Skeletal muscle cell (primary cell): ENCODE data around the gene NDOR1.

ENCODE experiments used
- DNase-seq: peaks from one replicate; pipeline ENCODE4 v3.0.0-alpha.2; 2010; ENCODE audit warnings: low read depth
- H3K4me3 ChIP-seq: 2 replicates; pipeline ENCODE4 v1.5.1; 2011; ENCODE audit warnings: low read depth, mild to moderate bottlenecking, control low read depth, low read length, moderate library complexity

Gene NDOR1

DNA sequence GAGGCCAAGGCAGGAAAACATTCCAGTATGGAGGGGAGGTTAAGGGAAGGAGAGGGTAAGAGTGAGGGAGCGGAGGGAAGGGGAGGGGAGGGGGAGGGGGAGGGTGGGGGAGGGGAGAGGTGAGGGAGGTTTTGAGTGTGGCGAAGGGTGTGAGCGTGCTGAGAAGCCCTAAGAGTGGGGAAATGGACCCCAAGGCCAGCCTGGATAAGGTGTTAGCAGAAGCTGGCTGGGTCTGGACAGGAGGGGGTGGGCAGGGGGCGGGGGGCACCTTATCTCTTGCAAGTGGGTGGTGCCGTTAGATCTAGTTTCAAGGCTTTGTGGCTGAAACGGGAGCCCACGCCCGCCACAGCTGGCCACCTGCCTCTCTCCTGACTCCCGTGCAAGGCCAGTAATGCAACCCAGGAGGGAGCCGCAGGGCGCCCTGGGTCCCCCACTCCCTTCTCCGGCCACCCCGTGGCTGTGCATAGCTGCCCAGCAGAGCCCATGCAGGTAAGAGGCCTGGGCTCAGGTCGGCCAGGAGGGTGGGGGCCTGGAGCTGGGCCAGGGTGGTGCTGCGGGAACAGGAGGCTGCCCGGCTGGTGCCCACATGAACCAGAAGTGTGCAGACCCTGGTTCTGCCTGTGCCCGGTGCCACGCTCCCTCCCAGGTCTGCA lies 22.5 kb downstream of the NDOR1 start:
- no peak overlapping the region for H3K4me3 ChIP-seq
- DNase-seq, result no peak

- DNase-seq, result no peak
- no peak overlapping the region for H3K4me3 ChIP-seq
Observed at GRCh38 chr9:137228506-137228967, 23.0 kb downstream of the NDOR1 start.

DNA sequence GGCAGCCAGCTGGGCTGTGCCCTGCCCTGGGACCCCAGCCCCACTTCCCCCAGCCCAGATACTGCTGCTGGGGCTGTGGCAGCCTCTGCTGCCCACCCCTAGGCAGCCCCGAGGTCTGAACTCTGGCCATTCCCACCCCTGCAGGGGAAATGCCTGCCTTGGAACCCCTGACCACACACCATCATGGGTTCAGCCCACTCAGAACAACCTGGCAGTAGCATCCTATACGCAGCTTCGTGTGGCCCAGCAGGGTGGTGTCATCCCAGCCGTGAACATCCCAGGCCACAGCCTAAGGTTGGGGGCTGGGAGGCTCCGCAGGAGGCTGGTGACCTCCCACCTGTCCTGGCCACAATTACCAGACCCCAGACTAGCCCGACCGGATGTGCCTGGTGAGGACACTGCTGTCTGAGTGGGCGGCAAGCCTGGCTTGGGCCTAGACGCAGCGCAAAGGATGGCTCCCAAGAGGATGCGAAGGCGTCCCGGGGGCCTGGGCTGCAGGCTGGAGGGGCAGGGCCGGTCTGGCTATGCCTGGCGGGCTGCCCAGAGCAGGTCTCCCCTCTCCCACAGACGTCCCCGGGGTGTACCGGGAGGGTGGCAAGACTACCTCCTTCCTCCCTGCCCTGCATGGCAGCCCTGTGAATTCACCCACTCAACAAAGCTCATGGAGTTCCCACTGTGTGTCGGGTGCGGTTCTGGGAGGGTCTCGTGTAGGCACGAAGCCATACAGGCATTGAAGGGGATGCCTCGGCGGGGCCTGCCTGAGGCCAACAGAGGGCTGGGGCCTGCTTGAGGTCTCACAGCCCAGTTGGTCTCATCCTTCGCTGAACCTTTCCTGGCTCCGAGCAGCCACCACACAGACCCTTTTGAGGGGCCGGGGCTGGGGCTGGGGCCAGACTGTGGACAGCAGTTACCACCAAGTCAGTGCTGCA lies 23.7 kb downstream of the NDOR1 start:
- no peak overlapping the region for H3K4me3 ChIP-seq
- DNase-seq, result no peak

- no peak overlapping the region for H3K4me3 ChIP-seq
- no peak for DNase-seq
Observed at GRCh38 chr9:137229903-137230704, 24.6 kb downstream of the NDOR1 start.

GRCh38 chr9:137230705-137231371 lies 25.3 kb downstream of the NDOR1 start, which contains the start of gene SLC34A3:
SLC34A3 (plus strand) TSS chr9:137230901; CDS start chr9:137231703, 802 bp downstream.
- no peak within 1 kb of the TSS for H3K4me3 ChIP-seq
- DNase-seq, result no peak

GRCh38 chr9:137231372-137232039 lies 26.0 kb downstream of the NDOR1 start:
- no peak for DNase-seq
- H3K4me3 ChIP-seq, result no peak overlapping the region

DNA sequence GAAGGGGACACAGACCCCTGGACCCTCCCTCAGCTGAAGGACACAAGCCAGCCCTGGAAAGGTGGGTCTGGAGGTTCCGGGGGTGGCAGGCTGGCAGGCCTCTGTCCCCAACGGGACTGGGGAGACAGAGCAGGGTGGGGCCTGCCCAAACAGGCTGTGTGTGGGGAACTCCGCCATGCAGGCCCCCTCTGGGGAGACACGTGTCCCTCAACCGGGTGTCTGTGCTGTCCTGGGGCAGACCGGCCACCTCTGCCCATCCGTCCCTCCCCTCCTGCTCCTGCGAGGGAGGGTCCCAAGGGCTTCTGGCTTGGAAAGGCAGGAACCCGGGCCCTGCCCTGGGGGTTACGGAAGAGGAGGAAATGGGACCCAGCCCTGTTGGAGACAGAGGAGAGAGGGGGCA lies 26.6 kb downstream of the NDOR1 start:
- DNase-seq, result no peak
- no peak overlapping the region for H3K4me3 ChIP-seq

DNA sequence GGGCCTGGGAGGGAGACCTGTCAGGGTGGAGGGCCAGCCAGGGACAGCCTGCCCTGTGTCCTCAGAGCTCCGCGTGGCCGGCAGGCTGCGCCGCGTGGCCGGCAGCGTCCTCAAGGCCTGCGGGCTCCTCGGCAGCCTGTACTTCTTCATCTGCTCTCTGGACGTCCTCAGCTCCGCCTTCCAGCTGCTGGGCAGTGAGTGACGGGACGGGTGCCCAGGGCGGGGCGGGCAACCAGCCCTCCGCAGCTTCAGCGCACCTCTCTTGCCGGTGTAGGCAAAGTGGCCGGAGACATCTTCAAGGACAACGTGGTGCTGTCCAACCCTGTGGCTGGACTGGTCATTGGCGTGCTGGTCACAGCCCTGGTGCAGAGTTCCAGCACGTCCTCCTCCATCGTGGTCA lies 27.0 kb downstream of the NDOR1 start:
- DNase-seq, result no peak
- no peak overlapping the region for H3K4me3 ChIP-seq

GRCh38 chr9:137233143-137233980 lies 27.9 kb downstream of the NDOR1 start:
- no peak for DNase-seq
- no peak overlapping the region for H3K4me3 ChIP-seq

DNA sequence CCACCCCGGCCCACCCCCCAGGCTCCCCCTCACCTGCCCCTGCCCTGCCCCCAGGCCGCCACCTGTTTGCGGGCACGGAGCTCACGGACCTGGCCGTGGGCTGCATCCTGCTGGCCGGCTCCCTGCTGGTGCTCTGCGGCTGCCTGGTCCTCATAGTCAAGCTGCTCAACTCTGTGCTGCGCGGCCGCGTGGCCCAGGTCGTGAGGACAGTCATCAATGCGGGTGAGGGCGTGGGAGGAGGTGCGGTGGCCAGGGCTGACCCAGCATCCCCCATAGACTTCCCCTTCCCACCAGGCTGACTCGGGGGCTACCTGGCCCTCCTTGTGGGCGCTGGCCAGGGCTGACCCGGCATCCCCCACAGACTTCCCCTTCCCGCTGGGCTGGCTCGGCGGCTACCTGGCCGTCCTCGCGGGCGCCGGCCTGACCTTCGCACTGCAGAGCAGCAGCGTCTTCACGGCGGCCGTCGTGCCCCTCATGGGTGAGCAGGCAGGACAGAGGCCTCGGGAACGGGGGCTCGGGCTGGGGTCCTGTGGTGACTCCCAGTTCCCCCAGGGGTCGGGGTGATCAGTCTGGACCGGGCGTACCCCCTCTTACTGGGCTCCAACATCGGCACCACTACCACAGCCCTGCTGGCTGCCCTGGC lies 28.7 kb downstream of the NDOR1 start:
- no peak overlapping the region for H3K4me3 ChIP-seq
- no peak for DNase-seq

GRCh38 chr9:137234758-137235423 lies 29.4 kb downstream of the NDOR1 start:
- DNase-seq, result no peak
- H3K4me3 ChIP-seq, result no peak overlapping the region

GRCh38 chr9:137235424-137236237 lies 30.1 kb downstream of the NDOR1 start:
- DNase-seq, result no peak
- no peak overlapping the region for H3K4me3 ChIP-seq

DNA sequence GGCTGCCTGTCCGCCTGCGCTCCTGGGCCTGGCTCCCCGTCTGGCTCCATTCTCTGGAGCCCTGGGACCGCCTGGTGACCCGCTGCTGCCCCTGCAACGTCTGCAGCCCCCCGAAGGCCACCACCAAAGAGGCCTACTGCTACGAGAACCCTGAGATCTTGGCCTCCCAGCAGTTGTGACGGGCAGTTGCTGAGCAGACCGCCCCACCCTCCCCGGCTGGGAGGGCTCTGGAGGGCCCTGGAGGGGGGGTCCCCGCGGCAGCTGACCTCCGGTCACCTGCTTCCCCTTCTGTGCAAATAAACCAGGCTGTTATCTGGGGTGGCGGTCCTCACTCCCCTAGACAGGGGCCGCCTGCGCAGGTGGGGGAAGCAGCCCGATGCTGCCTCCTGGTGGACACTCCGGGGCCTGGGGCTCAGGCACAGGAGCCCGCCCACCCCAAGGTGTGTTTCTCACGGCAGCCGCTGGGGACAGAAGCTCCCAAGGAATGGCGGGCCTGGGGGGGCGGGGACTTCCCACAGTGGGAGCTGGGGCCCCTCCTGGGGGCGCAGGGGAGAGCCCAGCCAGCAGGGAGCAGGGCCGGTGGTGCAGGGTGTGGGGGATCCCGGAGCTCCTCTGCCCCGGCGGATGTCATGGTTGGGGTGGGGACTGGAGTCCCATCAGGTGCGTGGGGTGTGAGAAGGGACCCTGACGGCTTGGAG lies 30.9 kb downstream of the NDOR1 start:
- no peak for DNase-seq
- no peak overlapping the region for H3K4me3 ChIP-seq

DNA sequence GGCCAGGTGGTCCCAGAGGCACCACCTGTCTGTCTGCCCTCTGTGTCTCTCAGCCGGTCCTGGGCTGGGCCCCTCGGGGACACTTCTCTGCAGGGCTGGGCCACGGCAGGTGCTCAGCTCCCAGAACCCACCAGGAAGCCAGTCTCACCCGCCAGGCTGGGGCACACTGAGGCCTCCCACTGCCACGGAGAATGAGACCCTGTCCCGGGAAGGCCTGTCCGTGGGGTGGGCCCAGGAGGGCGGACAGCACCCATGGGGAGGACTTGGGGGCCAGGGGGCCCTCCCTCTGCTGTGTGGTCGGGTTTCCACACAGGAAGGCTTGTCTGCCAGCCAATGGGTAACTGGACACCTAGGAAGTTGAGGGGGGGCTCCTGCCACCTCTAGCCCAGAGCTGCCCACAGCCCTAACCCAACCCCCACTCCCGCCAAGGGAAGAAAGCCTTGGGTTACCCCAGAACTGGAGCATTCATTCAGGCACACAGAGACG lies 31.5 kb downstream of the NDOR1 start:
- no peak for DNase-seq
- H3K4me3 ChIP-seq, result no peak overlapping the region
